GM21390 (cell line): Measurements from ENCODE around the gene TMEM121B.

Experiments
- ATAC-seq: cut with Tn5 transposase; IDR thresholded peaks from one replicate; pipeline ENCODE4 v1.9.1; 2021; ENCODE audit not compliant: unreplicated experiment

The TMEM121B gene

GRCh38 chr22:17112491-17113042 lies 8.6 kb downstream of the TMEM121B start:
- no peak for ATAC-seq

- ATAC-seq = no peak
Measured at GRCh38 chr22:17110791-17111550, 10.2 kb downstream of the TMEM121B start.

- ATAC-seq = no peak
Measured at GRCh38 chr22:17109976-17110375, 11.2 kb downstream of the TMEM121B start.

- no peak for ATAC-seq
Measured at GRCh38 chr22:17109113-17109865, 11.9 kb downstream of the TMEM121B start.

GRCh38 chr22:17108256-17109112 lies 12.7 kb downstream of the TMEM121B start:
- ATAC-seq = no peak

GRCh38 chr22:17107547-17107810 lies 13.7 kb downstream of the TMEM121B start:
- no peak for ATAC-seq

GRCh38 chr22:17106785-17107546 lies 14.2 kb downstream of the TMEM121B start:
- ATAC-seq = no peak

- ATAC-seq = no peak
Measured at GRCh38 chr22:17106161-17106784, 14.9 kb downstream of the TMEM121B start.

- no peak for ATAC-seq
Measured at GRCh38 chr22:17105143-17106129, 15.7 kb downstream of the TMEM121B start.

- no peak for ATAC-seq
Measured at GRCh38 chr22:17104336-17104935, 16.7 kb downstream of the TMEM121B start.

GRCh38 chr22:17103351-17103750 lies 17.8 kb downstream of the TMEM121B start:
- no peak for ATAC-seq

GRCh38 chr22:17102297-17102667 lies 18.9 kb downstream of the TMEM121B start:
- ATAC-seq = no peak

- no peak for ATAC-seq
Measured at GRCh38 chr22:17101475-17102296, 19.5 kb downstream of the TMEM121B start.

GRCh38 chr22:17100621-17101020 lies 20.5 kb downstream of the TMEM121B start:
- ATAC-seq = no peak

GRCh38 chr22:17098379-17098819 lies 22.8 kb downstream of the TMEM121B start:
- no peak for ATAC-seq

GRCh38 chr22:17097701-17098100 lies 23.5 kb downstream of the TMEM121B start:
- ATAC-seq = no peak

GRCh38 chr22:17097062-17097461 lies 24.1 kb downstream of the TMEM121B start:
- no peak for ATAC-seq

- no peak for ATAC-seq
Measured at GRCh38 chr22:17096071-17096470, 25.1 kb downstream of the TMEM121B start.
